K562 (cell line): ENCODE data around the gene NTSR1. TPM values are rescaled to one million over a fixed set of nuclear protein-coding genes. Genes with fewer than 3 reads are reported as not detected.

ENCODE experiments used
- DMBX1 ChIP-seq: fragments of 250-450 bp; sonication (Bioruptor Pico); IDR thresholded peaks from 2 replicates; pipeline ENCODE4 v1.8.0; 2022; ENCODE audit warnings: inconsistent platforms, mild to moderate bottlenecking, moderate library complexity, borderline replicate concordance
- MGA ChIP-seq: fragments of 450-650 bp; IDR thresholded peaks from 2 replicates; pipeline ENCODE4 v1.6.1; 2016; ENCODE audit warnings: mild to moderate bottlenecking, moderate library complexity
- NONO ChIP-seq, 2 experiments: fragments of 200-400 bp in 1 of 2; fragments of 450-650 bp in 1 of 2; formaldehyde crosslinking in 1 of 2; IDR thresholded peaks; 2 replicates each; pipeline ENCODE4 v1.6.1; 2017; ENCODE audit warnings: low read depth in 2 of 2, mild to moderate bottlenecking in 2 of 2, moderate library complexity in 2 of 2, low read length in 1 of 2
- POLR2G ChIP-seq: fragments of 200-400 bp; formaldehyde crosslinking; IDR thresholded peaks from 2 replicates; pipeline ENCODE4 v1.6.1; 2017; ENCODE audit warnings: low read depth, mild to moderate bottlenecking, antibody characterized with exemption, low read length, moderate library complexity
- SREBF1 ChIP-seq: fragments of 150-350 bp; IDR thresholded peaks from 2 replicates; pipeline ENCODE4 v1.6.1; 2014; ENCODE audit warnings: antibody characterized with exemption, low read depth, low read length, borderline replicate concordance
- ZBTB2 ChIP-seq: fragments of 450-650 bp; IDR thresholded peaks from 2 replicates; pipeline ENCODE4 v1.6.1; 2016; ENCODE audit warnings: antibody characterized with exemption
- ZNF184 ChIP-seq: sonication (generic); formaldehyde crosslinking; IDR thresholded peaks from 2 replicates; pipeline ENCODE4 v1.5.0; 2020; ENCODE audit warnings: missing genetic modification reagents
- polyA plus RNA-seq, 8 experiments: library from polyadenylated mRNA; depleted of rRNA in 4 of 8; stranded (reverse) in 5 of 8; unstranded in 3 of 8; fragments of >200 nt; fragmentation: Nextera tagmentation in 2 of 8; fragmentation: Illumina TruSeq in 1 of 8; extraction: Ambion mirVana in 2 of 8; extraction: Trizol in 1 of 8; gene quantifications; 2 replicates each; pipeline versions ENCODE4 v1.2.1 to v1.2.3, GENCODE V29; 2011 to 2014; ENCODE audit warnings: inconsistent platforms in 1 of 8, missing spikeins in 1 of 8
- total RNA-seq, 7 experiments: library from RNA; depleted of rRNA in 6 of 7; stranded (reverse); fragments of >200 nt in 6 of 7; fragmentation: Illumina TruSeq in 2 of 7; extraction: Trizol in 2 of 7; gene quantifications; 2 replicates each; pipeline versions ENCODE4 v1.2.1 to v1.2.3, GENCODE V29; 2011 to 2021; ENCODE audit warnings: low replicate concordance in 1 of 7
- TF ChIP-seq, protein P1 (sequence below): fragments of 250-450 bp; sonication (Bioruptor Pico); IDR thresholded peaks from 2 replicates; pipeline ENCODE4 v1.8.0; 2021; ENCODE audit warnings: moderate library complexity, mild to moderate bottlenecking, inconsistent platforms
- TF ChIP-seq, protein P2 (sequence below), 2 experiments: fragments of 200-800 bp in 1 of 2; sonication (Bioruptor generic) in 1 of 2; sonication (generic) in 1 of 2; formaldehyde crosslinking in 1 of 2; IDR thresholded peaks in 1 of 2; conservative IDR thresholded peaks in 1 of 2; 2 replicates each; pipeline versions ENCODE4 v1.5.0 to v1.6.1; 2016 to 2020; ENCODE audit warnings: missing compliant biosample characterization in 1 of 2, missing genetic modification characterization in 1 of 2, missing genetic modification reagents in 1 of 2

Gene NTSR1
- total and polyA plus RNA-seq, 9 of the 15 experiments (the other 6 are each of a cell fraction or from before 2014, with no cell fraction given): 0.04 to 0.40 (median 0.13) TPM; not detected in 3

DNA sequence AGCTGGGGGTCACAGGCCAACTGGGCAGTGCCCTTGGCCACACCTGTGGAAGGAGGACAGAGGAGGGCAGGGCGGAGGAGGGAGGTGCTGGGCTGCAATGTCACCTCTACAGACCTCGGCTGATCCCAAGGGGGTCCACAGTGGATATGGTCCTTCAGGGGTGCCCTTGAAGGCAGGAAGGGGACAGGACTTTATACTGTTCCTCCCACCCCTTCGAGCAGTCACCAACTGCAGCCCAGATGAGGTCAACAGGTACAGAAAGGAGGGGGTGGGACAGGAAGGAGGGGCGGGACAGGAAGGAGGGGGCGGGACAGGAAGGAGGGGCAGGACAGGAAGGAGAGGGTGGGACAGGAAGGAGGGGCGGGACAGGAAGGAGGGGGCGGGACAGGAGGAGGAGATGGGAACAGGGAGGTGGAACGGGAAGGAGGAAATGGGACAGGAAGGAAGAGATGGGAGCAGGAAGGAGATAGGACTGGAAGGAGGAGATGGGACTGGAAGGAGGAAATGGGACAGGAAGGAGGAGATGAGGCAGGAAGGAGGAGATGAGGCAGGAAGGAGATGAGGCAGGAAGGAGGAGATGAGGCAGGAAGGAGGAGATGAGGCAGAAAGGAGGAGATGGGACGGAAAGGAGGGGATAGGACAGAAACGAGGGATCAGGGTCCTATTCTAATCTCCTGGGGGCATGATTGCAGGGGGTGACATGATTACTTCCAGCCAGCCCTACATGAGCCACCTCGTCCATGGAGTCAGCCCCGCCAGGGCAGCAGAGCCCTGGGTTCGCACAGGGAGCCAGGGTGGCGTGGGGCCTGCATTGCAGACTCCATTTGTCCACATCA, 68.3 kb downstream of the NTSR1 start (continued):
- TF ChIP-seq MGA: no peak
- TF ChIP-seq, protein P1, sequence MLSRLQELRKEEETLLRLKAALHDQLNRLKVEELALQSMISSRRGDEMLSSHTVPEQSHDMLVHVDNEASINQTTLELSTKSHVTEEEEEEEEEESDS (CRISPR knock-in tag): no peak
- TF ChIP-seq ZBTB2: no peak; the same call in 1 of the 2 replicates
- no peak for TF ChIP-seq SREBF1
- TF ChIP-seq ZNF184: no peak
- TF ChIP-seq, protein P2, sequence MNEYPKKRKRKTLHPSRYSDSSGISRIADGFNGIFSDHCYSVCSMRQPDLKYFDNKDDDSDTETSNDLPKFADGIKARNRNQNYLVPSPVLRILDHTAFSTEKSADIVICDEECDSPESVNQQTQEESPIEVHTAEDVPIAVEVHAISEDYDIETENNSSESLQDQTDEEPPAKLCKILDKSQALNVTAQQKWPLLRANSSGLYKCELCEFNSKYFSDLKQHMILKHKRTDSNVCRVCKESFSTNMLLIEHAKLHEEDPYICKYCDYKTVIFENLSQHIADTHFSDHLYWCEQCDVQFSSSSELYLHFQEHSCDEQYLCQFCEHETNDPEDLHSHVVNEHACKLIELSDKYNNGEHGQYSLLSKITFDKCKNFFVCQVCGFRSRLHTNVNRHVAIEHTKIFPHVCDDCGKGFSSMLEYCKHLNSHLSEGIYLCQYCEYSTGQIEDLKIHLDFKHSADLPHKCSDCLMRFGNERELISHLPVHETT (CRISPR knock-in tag; conservative IDR thresholded peaks at IDR 0.05 in 1 of 2, IDR thresholded peaks at IDR 0.05 in 1 of 2): no peak
- TF ChIP-seq POLR2G: peak; percentile 11
- peak; percentile 68; the same call in 1 of the 2 replicates for TF ChIP-seq DMBX1 (CRISPR knock-in tag)
- 0 out of 4 replicates have a peak, but pooled peaks of 1 of the 2 experiments have one; percentile 21 for TF ChIP-seq NONO (IDR thresholded peaks at IDR 0.05; ENCODE audit: low read depth in 2 of 2, low read length in 1 of 2)
